ENCODE results near the gene KLHL7. TPM values are rescaled to one million over a fixed set of nuclear protein-coding genes. Genes with fewer than 3 reads are reported as not detected.

Gene KLHL7
- total and polyA plus RNA-seq, 9 donors, result 23.1 to 38.3 (median 30.7) TPM

GRCh38 chr7:23093546-23093945 lies 12.0 kb upstream of the KLHL7 start:
- no peak for TF ChIP-seq EP300 (IDR thresholded peaks at IDR 0.05)
- TF ChIP-seq CTCF (IDR thresholded peaks at IDR 0.05), result no peak
- 64 to 73% (median 71%) methylated on average over 1 of the region's 1 CpG for WGBS, 3 donors
- Histone ChIP-seq H3K27ac (no peak overlapping the region), H3K4me3 (no peak overlapping the region), H3K36me3 (no peaks in the 10 kb centered on the region), H3K9me3 (no peaks in the 10 kb centered on the region), H3K27me3 (no peaks in the 10 kb centered on the region), H3K4me1 (ENCODE audit: insufficient read depth) (no peaks in the 10 kb centered on the region)
- DNase-seq, result no peak
- intact Hi-C loops (cut with DNase I), result no loop called here

GRCh38 chr7:23096518-23097290 lies 8.9 kb upstream of the KLHL7 start:
- Histone ChIP-seq H3K27ac (no peak overlapping the region), H3K9me3 (no peaks in the 10 kb centered on the region), H3K36me3 (no peaks in the 10 kb centered on the region), H3K4me1 (ENCODE audit: insufficient read depth) (no peaks in the 10 kb centered on the region), H3K4me3 (no peak overlapping the region), H3K27me3 (no peaks in the 10 kb centered on the region)
- DNase-seq, result no peak
- intact Hi-C loops (cut with DNase I), result no loop called here
- 96 to 100% (median 99%) methylated on average over 2 of the region's 2 CpGs for WGBS, 3 donors
- no peak for TF ChIP-seq EP300 (IDR thresholded peaks at IDR 0.05)
- no peak for TF ChIP-seq CTCF (IDR thresholded peaks at IDR 0.05)
- no peak for TF ChIP-seq POLR2A (IDR thresholded peaks at IDR 0.05)

DNA sequence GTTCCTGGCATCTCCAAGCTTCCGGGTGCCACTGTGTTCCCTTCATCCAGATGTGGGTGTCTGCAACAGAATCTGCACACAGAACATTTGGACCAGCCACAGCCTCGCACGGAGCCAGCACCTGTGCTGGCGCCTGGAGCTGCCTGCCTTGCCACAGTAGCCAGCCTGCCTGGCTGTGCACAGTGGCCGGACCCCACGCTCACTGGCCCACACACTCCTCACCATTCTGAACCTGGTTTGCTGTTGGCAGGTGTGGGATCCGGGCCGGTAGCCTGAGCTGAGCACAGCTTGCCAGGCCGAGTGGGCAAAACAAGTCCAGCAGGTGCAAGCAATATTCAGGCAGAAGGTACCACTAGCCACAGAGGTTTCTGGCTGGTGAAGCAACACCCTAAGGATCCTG lies 7.6 kb upstream of the KLHL7 start:
- intact Hi-C loops (cut with DNase I), result no loop called here
- H3K9me3 ChIP-seq, result no peaks in the 10 kb centered on the region
- H3K27ac ChIP-seq, result no peak overlapping the region
- H3K4me1 ChIP-seq (ENCODE audit: insufficient read depth), result no peaks in the 10 kb centered on the region
- H3K27me3 ChIP-seq, result no peaks in the 10 kb centered on the region
- no peak for DNase-seq
- no peaks in the 10 kb centered on the region for H3K36me3 ChIP-seq
- no peak overlapping the region for H3K4me3 ChIP-seq
- WGBS, 3 donors, result 93 to 97% (median 94%) methylated on average over 9 of the region's 9 CpGs
- no peak for TF ChIP-seq POLR2A (IDR thresholded peaks at IDR 0.05)
- TF ChIP-seq EP300 (IDR thresholded peaks at IDR 0.05), result no peak
- TF ChIP-seq CTCF (IDR thresholded peaks at IDR 0.05), result no peak

DNA sequence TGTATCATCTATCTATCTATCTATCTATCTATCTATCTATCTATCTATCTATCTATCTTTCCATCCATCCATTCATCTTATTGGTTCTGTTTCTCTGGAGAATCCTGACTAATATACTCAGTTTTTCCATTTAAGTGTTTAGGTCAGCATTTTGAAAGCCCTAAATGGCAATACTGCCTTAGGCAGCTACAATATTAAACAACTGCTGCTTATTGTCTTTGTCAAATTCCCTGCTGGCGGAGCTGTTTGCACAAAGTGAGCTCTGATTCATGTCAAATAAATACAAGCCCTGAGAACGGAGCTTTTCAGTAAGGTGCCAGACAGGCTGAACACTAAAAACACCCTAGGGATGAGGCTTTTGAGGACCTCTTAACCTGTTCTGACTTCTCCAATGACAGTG lies 7.1 kb upstream of the KLHL7 start:
- H3K27ac ChIP-seq, result no peak overlapping the region
- H3K9me3 ChIP-seq, result no peaks in the 10 kb centered on the region
- WGBS, 3 donors, result 66 to 76% (median 72%) methylated on average over 2 of the region's 2 CpGs
- no peak overlapping the region for H3K4me3 ChIP-seq
- no peaks in the 10 kb centered on the region for H3K36me3 ChIP-seq
- intact Hi-C loops (cut with DNase I), result no loop called here
- TF ChIP-seq POLR2A (IDR thresholded peaks at IDR 0.05) (no peak), CTCF (IDR thresholded peaks at IDR 0.05) (no peak), EP300 (IDR thresholded peaks at IDR 0.05) (no peak)
- DNase-seq, result no peak
- no peaks in the 10 kb centered on the region for H3K27me3 ChIP-seq
- no peaks in the 10 kb centered on the region for H3K4me1 ChIP-seq (ENCODE audit: insufficient read depth)
